ENCODE results near the gene HTATIP2.

DNA sequence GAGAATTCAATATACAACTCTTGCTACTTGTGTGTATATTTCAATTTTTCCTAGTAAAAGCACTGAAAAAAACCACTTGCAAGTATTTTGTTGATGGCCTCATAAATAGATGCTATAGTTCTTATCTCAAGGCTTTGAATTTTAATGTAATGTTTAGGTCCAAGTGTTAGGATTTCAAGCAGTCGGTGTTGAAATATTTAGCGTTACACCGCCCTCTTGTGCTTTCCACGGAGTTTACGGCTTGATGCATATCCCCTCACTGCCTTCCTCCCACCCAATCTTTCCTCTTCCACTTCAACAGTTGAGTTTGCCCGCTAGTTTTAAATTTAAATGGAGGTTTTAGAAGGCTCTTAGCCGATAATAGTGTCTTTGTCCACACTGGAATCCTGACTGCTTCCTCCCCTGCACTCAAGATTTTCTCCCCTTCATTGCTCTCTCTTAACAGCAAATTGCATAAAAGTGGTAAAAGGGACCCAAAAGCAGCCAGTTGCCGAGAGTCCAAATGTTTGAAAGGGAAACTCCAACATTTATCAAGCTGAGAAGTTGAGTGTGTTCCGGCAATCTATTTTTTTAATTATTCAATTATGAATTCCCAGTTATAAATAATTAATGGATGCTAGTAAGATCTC lies 25.9 kb upstream of the HTATIP2 start:
- TF ChIP-seq POLR2A (IDR thresholded peaks at IDR 0.05) (no peak), CTCF (IDR thresholded peaks at IDR 0.05) (peak in 10 of 12 donors; percentile 8 to 52 (median 30))
